SU-DHL-6 (cell line): Measurements from ENCODE around the gene HELB.

Experiments used
- H2AFZ ChIP-seq: fragments of 200-600 bp; sonication (generic); 2 replicates; pipeline ENCODE4 v1.6.1; 2014; ENCODE audit warnings: low read depth, mild to moderate bottlenecking, moderate library complexity, mixed read lengths, antibody characterized with exemption, low read length; ENCODE audit not compliant: severe bottlenecking
- H3F3A ChIP-seq: fragments of 200-600 bp; shearing (Covaris generic); 2 replicates; pipeline ENCODE4 v1.6.0; 2016; ENCODE audit warnings: antibody characterized with exemption, mild to moderate bottlenecking; ENCODE audit not compliant: insufficient read depth
- H3K27ac ChIP-seq: fragments of 200-600 bp; sonication (generic); 2 replicates; pipeline ENCODE4 v1.5.1; 2016; ENCODE audit warnings: low read depth, mild to moderate bottlenecking, low read length, moderate library complexity, mixed read lengths
- H3K27me3 ChIP-seq: fragments of 200-600 bp; sonication (generic), shearing (Covaris generic); 2 replicates; pipeline ENCODE4 v1.6.0; 2014; ENCODE audit warnings: mild to moderate bottlenecking, low read length
- H3K36me3 ChIP-seq: fragments of 200-600 bp; sonication (generic); 2 replicates; pipeline ENCODE4 v1.6.1; 2014; ENCODE audit warnings: mild to moderate bottlenecking, low read length, mixed read lengths
- H3K4me2 ChIP-seq: fragments of 300-600, 200-600 bp; shearing (Covaris generic), sonication (generic); 2 replicates; pipeline ENCODE4 v1.6.0; 2014; ENCODE audit warnings: low read length, low read depth, mild to moderate bottlenecking; ENCODE audit not compliant: poor library complexity, severe bottlenecking
- H3K4me3 ChIP-seq: fragments of 200-600 bp; sonication (generic); 2 replicates; pipeline ENCODE4 v1.5.1; 2014; ENCODE audit warnings: antibody characterized with exemption, low read length, mild to moderate bottlenecking, mixed read lengths; ENCODE audit not compliant: insufficient read depth, poor library complexity, severe bottlenecking
- H3K79me2 ChIP-seq: fragments of 200-600 bp; sonication (generic); 2 replicates; pipeline ENCODE4 v1.6.1; 2014; ENCODE audit warnings: mild to moderate bottlenecking, low read length, moderate library complexity; ENCODE audit not compliant: insufficient read depth
- H3K9ac ChIP-seq: fragments of 200-600 bp; sonication (generic); 2 replicates; pipeline ENCODE4 v1.7.0; 2014; ENCODE audit warnings: mild to moderate bottlenecking, low read length
- H3K9me2 ChIP-seq: fragments of 200-600 bp; sonication (generic); replicated peaks from 2 replicates; pipeline ENCODE4 v1.6.1; 2014; ENCODE audit warnings: low read length; ENCODE audit not compliant: insufficient read depth
- H3K9me3 ChIP-seq: fragments of 200-600 bp; sonication (generic); 2 replicates; pipeline ENCODE4 v1.6.1; 2014; ENCODE audit warnings: low read length, mixed read lengths; ENCODE audit not compliant: insufficient read depth
- H4K20me1 ChIP-seq: fragments of 200-600 bp; sonication (generic); 2 replicates; pipeline ENCODE4 v1.6.1; 2014; ENCODE audit warnings: low read depth, mild to moderate bottlenecking, antibody characterized with exemption, low read length, moderate library complexity, mixed read lengths
- EZH2phosphoT487 ChIP-seq: fragments of 200-600 bp; sonication (generic), shearing (Covaris generic); conservative IDR thresholded peaks from 2 replicates; pipeline ENCODE4 v1.6.1; 2018; ENCODE audit warnings: mild to moderate bottlenecking, antibody characterized with exemption, low read length, moderate library complexity, mixed read lengths
- TF ChIP-seq, protein P1 (sequence below): fragments of 200-600 bp; sonication (generic); IDR thresholded peaks from one replicate; pipeline ENCODE4 v1.5.1; 2017; ENCODE audit warnings: antibody characterized with exemption, mild to moderate bottlenecking, low read length, moderate library complexity; ENCODE audit not compliant: insufficient read depth, poor library complexity, severe bottlenecking

The HELB gene

GRCh38 chr12:66314278-66314677, 12.0 kb downstream of the HELB start:
- no peak overlapping the region for H3K9ac ChIP-seq
- H3K4me2 ChIP-seq: no peak overlapping the region
- no peak for TF ChIP-seq EZH2phosphoT487
- TF ChIP-seq, protein P1, sequence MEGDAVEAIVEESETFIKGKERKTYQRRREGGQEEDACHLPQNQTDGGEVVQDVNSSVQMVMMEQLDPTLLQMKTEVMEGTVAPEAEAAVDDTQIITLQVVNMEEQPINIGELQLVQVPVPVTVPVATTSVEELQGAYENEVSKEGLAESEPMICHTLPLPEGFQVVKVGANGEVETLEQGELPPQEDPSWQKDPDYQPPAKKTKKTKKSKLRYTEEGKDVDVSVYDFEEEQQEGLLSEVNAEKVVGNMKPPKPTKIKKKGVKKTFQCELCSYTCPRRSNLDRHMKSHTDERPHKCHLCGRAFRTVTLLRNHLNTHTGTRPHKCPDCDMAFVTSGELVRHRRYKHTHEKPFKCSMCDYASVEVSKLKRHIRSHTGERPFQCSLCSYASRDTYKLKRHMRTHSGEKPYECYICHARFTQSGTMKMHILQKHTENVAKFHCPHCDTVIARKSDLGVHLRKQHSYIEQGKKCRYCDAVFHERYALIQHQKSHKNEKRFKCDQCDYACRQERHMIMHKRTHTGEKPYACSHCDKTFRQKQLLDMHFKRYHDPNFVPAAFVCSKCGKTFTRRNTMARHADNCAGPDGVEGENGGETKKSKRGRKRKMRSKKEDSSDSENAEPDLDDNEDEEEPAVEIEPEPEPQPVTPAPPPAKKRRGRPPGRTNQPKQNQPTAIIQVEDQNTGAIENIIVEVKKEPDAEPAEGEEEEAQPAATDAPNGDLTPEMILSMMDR: no peak
- no peaks in the 10 kb centered on the region for H4K20me1 ChIP-seq
- no peaks in the 10 kb centered on the region for H3K9me3 ChIP-seq
- H3K27me3 ChIP-seq: no peaks in the 10 kb centered on the region
- no peak overlapping the region for H3K27ac ChIP-seq
- no peak overlapping the region for H3K4me3 ChIP-seq
- H3K9me2 ChIP-seq: no peaks in the 10 kb centered on the region
- H3K36me3 ChIP-seq: no peaks in the 10 kb centered on the region
- H3F3A ChIP-seq: no peaks in the 10 kb centered on the region
- no peak overlapping the region for H2AFZ ChIP-seq
- no peaks in the 10 kb centered on the region for H3K79me2 ChIP-seq

- Histone ChIP-seq H3K9ac (no peak overlapping the region), H3K79me2 (no peaks in the 10 kb centered on the region), H3K36me3 (no peaks in the 10 kb centered on the region), H3K9me2 (no peaks in the 10 kb centered on the region), H3K4me2 (no peak overlapping the region), H3K4me3 (no peak overlapping the region), H2AFZ (no peak overlapping the region), H3K27ac (no peak overlapping the region), H3K9me3 (no peaks in the 10 kb centered on the region), H3K27me3 (no peaks in the 10 kb centered on the region), H3F3A (no peaks in the 10 kb centered on the region), H4K20me1 (no peaks in the 10 kb centered on the region)
- TF ChIP-seq EZH2phosphoT487: no peak
- TF ChIP-seq, protein P1: no peak
These were observed 17.1 kb downstream of the HELB start for GRCh38 chr12:66319266-66319954.

DNA sequence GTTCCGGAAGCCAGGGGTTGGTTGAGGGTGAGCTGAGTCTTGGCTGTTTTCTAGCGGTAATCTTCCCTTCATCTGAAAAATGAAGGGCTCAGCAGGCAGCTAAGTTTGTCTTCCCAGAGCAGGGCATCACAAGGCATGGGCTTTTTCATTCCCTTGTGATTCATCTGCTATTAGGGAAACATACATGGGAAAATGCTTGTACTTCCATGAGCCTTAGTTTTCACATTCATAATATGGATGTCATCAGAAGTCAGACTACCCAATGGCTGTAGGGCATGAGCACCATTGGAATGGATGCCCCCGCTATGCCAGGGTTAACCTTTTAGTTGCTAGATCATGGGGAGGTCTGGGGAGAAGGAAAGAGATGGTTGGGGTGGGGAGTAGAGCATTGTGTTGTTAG, 18.7 kb downstream of the HELB start:
- Histone ChIP-seq H3K4me3 (no peak overlapping the region), H2AFZ (no peak overlapping the region), H3K27me3 (no peaks in the 10 kb centered on the region), H3K79me2 (no peaks in the 10 kb centered on the region), H4K20me1 (no peaks in the 10 kb centered on the region), H3K4me2 (no peak overlapping the region), H3K9me2 (no peaks in the 10 kb centered on the region), H3K9ac (no peak overlapping the region), H3F3A (no peaks in the 10 kb centered on the region), H3K36me3 (no peaks in the 10 kb centered on the region), H3K27ac (no peak overlapping the region), H3K9me3 (no peaks in the 10 kb centered on the region)
- TF ChIP-seq, protein P1: no peak
- TF ChIP-seq EZH2phosphoT487: no peak
